Medulla oblongata (tissue), 1 donor: Measurements from ENCODE around the gene ACBD6.
"Not testable (repeated sequence)": the region's sequence is repeated elsewhere in the genome, so short reads cannot be mapped to it uniquely, and the experiment has no call there.

Source experiments
- DNase-seq: peaks from one replicate; pipeline ENCODE4 v3.0.0-alpha.2; 2015; ENCODE audit errors: extremely low spot score

ACBD6 gene

DNA sequence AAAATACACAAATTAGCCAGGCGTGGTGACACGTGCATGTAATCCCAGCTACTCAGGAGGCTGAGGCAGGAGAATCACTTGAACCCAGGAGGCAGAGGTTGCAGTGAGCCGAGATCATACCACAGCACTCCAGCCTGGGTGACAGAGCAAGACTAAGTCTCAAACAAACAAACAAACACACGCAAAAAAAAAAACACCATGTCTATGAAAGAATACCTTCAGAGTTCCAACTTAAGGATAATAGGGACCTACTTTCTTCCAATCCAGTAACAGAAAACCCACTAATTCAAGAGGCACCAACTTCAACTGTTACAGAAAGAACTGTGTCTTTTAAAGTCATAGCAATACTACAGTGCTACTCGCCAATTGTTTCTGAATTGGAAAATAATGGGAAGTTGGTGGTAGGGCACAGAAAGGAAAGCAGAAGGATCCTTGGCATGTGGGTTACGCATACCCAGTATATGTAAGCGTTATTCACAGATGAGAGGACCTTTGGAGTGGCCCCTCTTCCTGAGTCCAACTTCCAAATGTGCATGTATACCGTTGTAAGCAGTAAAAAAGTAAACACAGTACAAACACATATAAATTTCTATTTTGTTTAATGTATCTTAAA lies 87.0 kb downstream of the ACBD6 start:
- DNase-seq, result no peak

DNA sequence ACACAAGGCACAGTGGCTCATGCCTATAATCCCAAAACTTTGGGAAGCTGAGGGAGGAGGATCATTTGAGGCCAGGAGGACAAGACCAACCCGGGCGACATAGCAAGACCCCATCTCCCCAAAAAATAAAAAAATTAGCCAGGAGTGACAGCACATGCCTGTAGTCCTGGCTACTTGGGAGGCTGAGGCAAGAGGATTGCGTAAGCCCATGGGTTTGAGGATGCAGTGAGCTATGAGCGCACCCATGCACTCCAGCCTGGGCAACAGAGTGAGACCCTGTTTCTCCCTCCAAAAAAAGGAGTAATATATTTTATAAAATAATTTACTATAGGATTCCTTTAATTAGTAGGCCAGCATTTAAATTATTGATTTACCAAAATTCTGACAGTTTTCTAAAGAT lies 89.8 kb downstream of the ACBD6 start:
- DNase-seq, result no peak

DNA sequence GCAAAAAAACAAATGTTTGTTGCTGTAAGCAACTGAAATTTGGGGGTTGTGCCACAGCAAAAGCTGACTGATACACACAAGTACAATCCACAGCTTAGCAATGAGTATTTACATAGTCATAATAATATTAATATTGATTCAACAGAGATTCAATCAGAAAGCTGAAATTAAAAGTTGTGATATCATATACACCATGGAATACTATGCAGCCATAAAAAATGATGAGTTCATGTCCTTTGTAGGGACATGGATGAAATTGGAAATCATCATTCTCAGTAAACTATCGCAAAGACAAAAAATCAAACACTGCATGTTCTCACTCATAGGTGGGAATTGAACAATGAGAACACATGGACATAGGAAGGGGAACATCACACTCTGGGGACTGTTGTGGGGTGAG lies 94.2 kb downstream of the ACBD6 start:
- DNase-seq, result not testable (repeated sequence)

DNA sequence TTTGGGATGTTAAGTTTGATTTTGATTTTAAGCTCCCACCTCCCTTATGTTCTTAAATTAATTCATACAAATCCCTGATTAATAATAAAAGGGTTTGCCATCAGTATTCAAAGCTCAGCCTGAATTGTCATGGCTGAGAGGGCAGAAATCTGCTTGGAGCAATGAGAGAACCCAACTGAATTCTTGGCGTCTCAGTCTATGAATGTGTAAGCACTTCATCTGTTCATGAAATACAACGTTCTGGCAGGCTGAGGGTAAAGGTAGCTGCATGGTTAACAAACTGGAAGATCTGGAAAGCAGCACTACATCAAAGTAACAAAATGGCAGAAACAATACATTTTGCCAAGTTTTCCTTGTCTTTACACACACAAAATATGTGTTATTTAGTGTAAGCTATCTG lies 95.3 kb downstream of the ACBD6 start:
- DNase-seq, result no peak

DNA sequence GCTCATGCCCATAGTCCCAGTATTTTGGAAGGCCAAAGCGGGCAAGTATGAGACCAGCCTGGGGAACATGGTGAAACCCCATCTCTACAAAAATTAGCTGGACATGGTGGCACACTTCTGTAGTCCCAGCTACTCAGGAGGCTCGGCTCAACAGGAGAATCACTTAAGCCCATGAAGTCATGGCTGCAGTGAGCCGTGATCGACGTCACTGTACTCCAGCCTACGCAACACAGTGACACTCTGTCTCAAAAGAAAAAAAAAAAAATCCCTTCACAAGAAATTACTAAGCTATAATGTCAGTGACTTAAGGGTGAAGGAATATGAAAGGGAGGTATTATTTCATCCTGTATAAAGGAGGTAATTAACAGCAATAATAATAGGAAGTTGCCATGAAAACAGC lies 99.8 kb downstream of the ACBD6 start:
- DNase-seq, result no peak

DNA sequence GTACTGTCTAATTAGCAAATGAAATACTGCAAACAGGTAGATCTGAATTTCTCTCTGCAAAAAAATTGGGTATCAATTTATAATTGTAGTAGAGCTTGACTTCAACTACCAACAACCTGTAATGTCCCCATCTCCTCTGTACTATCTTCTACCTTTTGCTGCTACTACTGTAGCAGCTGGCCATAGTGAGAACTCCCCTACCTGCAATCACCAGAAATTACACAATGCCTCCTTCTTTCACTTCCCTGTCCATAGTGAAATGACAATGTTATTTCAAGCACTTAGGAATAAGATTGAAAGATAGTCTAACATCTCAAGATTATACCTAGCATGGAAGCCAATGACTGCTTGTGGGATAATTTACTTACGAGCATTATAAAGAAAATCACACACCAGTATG lies 100.4 kb downstream of the ACBD6 start:
- no peak for DNase-seq

DNA sequence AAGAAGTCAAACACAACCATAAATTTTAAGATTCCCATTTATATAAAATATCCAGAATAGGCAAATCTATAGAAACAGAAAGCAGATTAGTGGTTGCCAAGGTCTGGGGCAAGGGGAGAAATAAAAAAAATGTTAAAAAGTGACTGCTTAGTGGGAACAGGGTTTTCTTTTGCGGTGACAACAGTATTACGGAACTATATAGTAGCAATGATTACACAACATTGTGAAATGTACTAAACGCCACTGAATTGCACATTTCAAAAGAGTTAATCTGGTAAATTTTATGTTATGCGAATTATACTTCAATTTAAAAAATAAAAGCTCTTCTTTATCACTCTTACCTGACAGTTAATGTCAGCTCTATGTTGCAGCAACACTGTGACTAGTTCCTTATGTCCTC lies 105.2 kb downstream of the ACBD6 start:
- no peak for DNase-seq

DNA sequence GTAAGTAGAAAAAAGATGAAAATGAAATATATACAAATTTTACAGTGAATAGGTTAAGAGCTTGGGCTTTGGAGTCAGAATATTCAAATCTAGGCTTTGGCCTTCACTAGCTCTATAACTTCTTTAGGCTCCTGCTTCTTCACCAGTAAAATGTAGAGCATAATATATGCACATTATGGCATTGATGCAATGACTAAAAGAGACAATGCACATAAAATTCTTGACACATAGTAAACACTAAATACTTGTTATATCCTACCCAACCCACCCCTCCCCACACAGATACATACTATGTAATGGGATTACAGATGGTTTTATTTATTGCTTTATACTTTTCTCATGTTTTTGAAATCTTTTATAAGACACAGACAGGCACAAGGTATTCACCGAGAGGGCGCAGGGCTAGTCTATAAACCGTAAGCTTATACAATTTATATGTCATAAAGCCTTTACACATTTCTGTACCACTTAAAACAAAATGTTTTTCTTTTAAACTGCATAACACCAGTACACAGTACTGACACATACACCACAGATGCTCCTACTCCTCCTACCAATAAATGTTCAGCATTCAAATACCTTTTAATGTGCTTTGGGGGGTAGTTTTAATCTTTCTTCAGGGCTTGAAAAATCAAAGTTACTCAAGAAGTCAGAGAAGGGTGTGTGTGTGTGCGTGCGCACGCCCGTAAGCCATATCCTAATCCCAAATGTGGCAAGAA lies 109.8 kb downstream of the ACBD6 start:
- no peak for DNase-seq

DNA sequence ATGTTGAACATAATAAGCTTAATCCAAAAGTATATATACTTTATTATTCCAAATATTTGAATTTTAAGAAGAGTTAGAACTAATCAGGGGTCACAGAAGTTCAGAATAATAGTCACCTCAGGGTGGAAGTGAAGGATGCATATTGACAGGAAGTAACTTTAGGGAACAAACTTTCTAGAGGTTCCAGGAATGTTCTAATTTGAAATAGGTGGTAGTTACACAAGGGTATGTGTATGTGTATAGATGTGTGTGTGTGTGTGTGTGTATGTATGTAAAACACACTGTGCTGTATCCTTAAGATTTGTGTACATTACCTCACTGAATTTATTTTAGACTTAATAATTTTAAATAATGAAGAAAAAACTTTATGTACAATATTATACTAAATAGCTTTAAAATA lies 110.4 kb downstream of the ACBD6 start:
- no peak for DNase-seq

DNA sequence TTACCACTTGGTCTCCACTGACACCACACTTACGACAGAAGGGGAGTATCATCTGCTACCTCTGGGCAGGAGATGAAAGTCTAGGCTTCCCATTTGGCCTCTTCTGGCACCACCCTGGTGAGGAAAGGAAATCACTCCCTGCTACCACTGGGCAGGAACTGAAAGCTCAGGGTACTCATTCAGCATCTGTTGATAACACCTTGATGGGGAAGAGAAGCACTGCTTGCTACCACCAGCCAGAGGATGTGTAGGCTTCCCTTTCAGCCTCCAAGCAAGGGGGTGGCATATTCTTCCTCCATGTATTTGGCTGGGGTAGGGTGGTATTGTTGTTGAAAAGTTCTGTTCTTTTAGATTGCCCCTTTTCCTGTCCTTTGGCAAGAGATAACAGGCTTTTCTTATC lies 115.0 kb downstream of the ACBD6 start:
- no peak for DNase-seq

DNA sequence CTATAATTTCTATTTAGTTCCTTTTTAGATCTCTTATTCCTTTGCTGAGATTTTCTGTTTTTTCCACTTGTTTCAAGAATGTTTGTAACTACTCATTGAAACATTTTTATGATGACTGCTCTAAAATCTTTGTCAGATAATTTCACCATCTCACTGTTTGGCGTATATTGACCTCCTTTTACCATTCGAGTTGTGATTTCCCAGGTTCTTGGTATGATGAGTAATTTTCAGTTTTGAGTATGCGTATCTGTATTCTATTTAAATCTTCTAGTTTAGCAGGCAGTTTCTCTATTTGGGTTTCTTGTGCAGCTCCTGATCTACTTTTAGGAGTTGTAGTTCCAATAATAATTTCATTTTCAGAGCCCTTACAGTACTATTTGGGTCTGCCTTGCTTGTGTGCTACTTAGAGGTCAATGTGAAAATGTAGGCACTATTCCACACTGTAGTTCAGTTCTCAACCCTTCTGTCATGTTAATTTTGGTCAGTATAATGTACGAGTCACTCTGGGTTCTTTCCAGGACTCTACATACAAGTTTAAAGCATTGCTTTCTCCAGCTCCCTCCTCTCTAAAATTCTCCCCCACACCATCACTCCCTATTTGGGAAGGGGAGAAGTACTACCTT lies 115.5 kb downstream of the ACBD6 start:
- no peak for DNase-seq

DNA sequence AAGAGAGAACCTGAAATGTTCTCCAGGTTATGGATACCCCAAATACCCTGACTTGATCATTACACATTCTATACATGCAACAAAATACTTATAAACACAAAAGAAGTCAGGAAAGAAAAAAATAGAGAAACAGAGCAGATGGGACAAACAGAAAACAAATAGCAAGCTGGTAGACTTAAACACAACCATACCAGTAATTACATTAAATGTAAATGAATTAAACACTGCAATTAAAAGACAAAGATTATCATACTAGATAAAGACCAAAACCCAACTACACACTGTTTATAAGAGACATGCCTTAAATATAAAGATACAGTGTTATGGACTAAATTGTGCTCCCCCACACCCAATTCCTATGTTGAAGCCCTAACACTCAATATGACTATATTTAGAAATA lies 117.2 kb downstream of the ACBD6 start:
- DNase-seq, result no peak

DNA sequence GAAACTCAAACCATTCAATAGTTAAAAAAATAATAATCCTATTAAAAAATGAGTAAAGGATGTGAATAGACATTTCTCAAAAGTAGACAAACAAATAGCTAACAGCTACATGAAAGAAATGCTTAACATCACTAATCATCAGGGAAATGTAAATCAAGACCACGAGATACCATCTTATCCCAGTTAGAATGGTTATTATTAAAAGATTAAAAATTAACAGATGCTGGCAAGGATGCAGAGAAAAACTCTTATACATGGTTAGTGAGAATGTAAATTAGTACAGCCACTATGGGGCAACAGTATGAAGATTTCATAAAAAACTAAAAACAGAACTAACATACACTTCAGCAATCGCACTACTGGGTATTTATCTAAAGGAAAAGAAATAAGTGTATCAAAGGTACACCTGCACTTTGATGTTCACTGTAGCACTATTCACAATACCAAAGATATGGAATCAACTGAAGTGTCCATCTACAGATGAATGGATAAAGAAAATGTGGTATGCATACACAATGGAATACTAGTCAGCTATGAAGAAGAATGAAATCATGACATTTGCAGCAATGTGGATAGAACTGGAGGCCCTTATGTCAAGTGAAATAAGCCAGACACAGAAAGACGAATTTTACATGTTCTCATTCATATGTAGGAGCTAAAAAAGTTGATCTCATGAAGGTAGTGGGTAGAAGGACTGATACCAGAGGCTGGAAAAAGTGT lies 117.9 kb downstream of the ACBD6 start:
- no peak for DNase-seq

DNA sequence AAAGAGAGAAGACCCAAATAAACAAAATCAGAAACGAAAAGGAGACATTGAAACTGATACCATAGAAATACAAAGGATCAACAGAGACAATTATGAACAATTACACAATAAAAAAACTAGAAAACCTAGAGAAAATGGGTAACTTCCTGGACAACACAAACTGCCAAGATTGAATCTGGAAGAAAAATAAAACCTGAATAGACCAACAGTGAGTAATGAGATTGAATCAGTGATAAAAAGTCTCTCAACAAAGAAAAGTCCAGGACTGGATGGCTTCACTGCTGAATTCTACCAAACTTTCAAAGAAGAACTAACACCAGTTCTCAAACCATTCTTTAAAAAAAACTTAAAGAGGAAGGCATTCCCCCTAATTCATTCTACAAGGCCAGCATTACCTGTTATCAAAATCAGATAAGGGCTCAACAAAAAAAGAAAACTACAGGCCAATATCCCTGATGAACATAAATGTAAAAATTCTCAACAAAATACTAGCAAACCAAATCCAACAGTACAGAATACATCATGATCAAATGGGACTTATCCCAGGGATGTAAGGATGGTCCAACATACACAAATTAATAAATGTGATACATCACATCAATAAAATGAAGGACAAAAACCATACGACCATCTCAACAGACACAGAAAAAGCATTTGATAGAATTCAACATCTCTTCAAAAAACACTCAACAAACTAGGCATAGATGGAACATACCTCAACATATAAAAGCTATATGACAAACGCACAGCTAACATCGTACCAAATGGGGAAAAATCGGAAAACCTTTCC lies 119.9 kb downstream of the ACBD6 start:
- no peak for DNase-seq

DNA sequence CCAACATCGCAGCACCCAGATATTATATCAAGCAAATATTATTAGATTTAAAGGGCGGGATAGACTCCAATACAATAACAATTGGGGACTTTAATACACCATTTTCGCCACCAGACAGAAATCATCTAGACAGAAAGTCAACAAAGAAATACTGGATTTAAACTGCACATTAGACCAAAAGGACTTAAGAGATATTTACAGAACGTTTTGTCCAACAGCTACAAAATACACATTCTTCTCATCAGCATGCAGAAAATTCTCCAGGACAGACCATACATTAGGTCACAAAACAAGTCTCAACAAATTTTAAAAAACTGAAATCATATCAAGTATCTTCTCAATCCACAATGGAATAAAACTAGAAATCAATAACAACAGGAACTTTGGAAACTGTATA lies 121.2 kb downstream of the ACBD6 start:
- DNase-seq, result no peak

DNA sequence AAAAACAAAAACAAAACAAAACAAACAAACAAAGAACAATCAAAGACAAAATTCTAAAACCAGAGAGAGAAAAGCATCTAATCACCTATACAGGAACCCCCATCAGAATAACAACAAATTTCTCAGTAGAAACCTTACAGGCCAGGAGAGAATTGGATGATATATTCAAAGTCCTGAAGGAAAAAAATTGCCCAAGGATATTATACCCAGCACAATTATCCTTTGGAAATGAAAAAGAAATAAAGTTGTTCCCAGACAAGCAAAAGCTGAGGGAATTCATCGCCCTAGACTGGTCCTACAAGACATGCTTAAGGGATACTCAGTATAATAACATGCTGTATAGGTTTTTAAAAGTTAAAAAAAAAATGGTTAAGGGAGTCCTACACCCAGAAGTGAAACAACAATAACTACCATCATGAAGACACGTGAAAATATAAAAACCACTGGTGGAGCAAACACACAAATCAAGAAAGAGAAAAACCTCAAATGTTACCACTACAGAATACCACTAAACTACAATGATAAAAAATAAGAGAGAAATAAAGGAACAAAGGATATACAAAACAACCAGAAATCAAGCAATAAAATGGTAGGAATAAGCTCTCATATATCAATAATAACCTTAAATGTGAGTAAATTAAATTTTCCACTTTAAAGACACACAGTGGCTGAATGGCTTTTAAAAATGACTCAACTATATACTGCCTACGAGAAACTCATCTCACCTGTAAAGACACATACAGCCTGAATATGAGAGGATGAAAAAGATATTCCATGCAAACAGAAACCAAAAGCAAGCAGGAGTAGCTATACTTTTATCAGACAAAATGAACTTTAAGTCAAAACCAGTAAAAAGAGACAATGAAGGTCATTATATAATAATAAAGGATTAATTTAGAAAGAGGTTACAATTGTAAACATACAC lies 121.9 kb downstream of the ACBD6 start:
- DNase-seq, result no peak

DNA sequence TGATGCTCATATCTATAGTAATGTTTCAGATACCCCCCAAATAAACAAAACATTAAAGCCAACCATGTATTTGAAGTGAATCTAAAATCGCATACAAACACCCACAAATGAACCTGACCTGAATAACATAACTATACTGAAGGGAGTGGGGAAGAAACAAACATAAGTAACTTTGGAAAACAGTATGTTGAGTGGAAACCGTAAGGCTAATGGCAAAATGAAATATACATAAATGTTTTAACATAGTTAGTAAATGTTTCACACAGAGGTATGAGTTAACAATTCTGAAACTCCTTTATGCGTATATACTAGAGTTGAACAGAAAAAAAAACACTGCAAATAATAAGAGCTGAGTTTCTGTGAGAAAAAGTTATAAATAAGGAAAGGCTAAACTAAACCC lies 125.6 kb downstream of the ACBD6 start:
- no peak for DNase-seq

DNA sequence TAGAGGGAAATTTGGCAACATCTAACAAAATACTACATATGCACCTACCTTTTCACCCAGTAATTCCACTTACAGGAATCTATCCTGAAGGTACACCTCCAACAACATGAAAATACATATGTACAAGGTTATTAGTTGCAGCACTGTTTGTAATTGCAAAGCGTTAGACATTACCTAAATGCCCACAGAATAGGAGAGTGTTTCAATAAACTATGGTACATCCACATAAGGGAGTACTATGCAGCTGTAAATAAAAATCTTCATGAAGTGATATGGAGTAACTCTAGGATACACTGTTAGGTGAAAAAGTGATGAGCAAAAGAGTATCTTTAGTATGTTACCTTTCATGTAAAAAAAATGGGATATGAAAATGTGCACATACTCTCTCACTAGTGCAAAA lies 126.1 kb downstream of the ACBD6 start:
- no peak for DNase-seq

DNA sequence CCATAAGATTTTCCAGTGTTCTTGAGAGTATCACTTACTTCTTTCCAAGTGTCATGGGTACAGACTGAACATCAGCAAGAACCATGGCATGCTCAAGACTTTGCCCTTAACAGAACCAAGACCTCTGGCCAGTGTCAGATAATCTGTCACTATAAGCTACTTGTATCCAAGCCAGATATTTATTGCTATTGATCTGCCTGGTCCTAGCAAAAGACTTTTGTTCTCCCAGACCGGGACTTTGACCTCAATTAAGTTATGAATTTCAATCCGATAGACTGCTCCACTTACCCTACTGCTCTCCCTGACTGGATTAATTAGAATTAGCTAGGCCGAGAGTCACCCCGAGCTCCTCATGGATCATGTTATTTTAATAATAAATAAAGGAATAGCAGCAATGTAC lies 129.6 kb downstream of the ACBD6 start:
- no peak for DNase-seq

DNA sequence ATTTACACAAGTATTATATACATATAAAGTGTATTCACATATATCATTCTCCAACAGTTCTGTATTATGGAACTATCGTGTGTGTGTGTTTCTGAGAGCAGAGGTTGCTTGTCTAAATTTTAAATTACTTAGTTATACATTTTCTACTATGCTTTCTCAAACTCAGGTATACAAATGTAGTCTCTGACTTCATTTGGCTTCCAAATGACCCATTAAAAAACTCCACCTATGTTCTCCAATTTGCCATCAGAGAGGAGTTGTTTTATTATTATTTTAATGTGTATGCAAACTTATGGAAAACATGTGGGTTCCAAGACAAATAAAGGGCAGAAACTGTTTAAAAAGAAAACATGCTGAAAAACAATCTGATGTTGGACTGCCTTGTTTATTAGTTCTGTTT lies 131.8 kb downstream of the ACBD6 start:
- DNase-seq, result no peak

DNA sequence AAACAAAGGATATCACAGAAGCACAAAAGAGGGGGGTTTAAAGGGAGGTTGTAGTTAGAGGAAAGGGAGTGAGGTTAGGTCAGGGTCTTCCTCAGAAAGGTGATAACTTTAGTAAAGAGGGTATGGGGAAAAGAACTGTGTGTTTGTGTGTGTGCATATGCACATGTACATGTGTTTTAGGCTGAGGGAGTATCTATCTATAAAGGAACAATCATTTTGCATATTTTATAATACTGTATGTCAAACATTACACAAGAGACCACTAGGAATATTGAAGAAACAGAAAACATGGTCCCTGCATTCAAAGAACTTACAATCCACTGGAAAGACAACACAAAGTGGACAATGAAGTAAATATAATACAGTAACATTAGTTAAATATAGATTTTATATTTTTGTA lies 132.2 kb downstream of the ACBD6 start:
- no peak for DNase-seq
